Measurements from ENCODE around the gene CPEB2. TPM values are rescaled to one million over a fixed set of nuclear protein-coding genes. Genes with fewer than 3 reads are reported as not detected.

Gene CPEB2
- total and polyA plus RNA-seq, 8 donors, result 1.7 to 9.2 (median 6.5) TPM

- FAIRE-seq, result no peak
Measured at GRCh38 chr4:15025693-15026092, 23.4 kb downstream of the CPEB2 start.

GRCh38 chr4:15027921-15028435, 25.7 kb downstream of the CPEB2 start:
- FAIRE-seq, result peak; percentile 20
- TF ChIP-seq, protein P1, sequence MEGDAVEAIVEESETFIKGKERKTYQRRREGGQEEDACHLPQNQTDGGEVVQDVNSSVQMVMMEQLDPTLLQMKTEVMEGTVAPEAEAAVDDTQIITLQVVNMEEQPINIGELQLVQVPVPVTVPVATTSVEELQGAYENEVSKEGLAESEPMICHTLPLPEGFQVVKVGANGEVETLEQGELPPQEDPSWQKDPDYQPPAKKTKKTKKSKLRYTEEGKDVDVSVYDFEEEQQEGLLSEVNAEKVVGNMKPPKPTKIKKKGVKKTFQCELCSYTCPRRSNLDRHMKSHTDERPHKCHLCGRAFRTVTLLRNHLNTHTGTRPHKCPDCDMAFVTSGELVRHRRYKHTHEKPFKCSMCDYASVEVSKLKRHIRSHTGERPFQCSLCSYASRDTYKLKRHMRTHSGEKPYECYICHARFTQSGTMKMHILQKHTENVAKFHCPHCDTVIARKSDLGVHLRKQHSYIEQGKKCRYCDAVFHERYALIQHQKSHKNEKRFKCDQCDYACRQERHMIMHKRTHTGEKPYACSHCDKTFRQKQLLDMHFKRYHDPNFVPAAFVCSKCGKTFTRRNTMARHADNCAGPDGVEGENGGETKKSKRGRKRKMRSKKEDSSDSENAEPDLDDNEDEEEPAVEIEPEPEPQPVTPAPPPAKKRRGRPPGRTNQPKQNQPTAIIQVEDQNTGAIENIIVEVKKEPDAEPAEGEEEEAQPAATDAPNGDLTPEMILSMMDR (IDR thresholded peaks at IDR 0.05), result no peak
- no peak for ATAC-seq
- Histone ChIP-seq H3K4me1 (peaks cover 0 to 23% (median 7%) of the 10 kb centered on the region in 3 donors), H3K27me3 (no peaks in the 10 kb centered on the region), H3K27ac (no peak overlapping the region), H3K36me3 (no peaks in the 10 kb centered on the region), H3K9me3 (no peaks in the 10 kb centered on the region), H3K4me3 (no peak overlapping the region)
- intact Hi-C loops (cut with DNase I), result no loop called here
- no peak for DNase-seq
- whole genome bisulfite sequencing, 2 donors, result 98% methylated on average over 1 of the region's 1 CpG

More at GRCh38 chr4:15025693-15026092, 23.4 kb downstream of the CPEB2 start:
- intact Hi-C loops (cut with DNase I), result no loop called here
- Histone ChIP-seq H3K27ac (no peak overlapping the region), H3K4me1 (peaks cover 0 to 5% (median 0%) of the 10 kb centered on the region in 3 donors), H3K36me3 (no peaks in the 10 kb centered on the region), H3K27me3 (no peaks in the 10 kb centered on the region), H3K9me3 (no peaks in the 10 kb centered on the region), H3K4me3 (no peak overlapping the region)
- TF ChIP-seq, protein P1 (IDR thresholded peaks at IDR 0.05), result no peak
- ATAC-seq (no peak), DNase-seq (no peak)
- WGBS, 2 donors, result 58 to 67% methylated on average over 5 of the region's 5 CpGs

- no peaks in the 10 kb centered on the region for H3K27me3 ChIP-seq
- TF ChIP-seq, protein P1 (IDR thresholded peaks at IDR 0.05), result no peak
- DNase-seq, result no peak
- no peaks in the 10 kb centered on the region for H3K9me3 ChIP-seq
- intact Hi-C loops (cut with DNase I), result no loop called here
- 69 to 82% methylated on average over 2 of the region's 2 CpGs for WGBS, 2 donors
- H3K36me3 ChIP-seq, result no peaks in the 10 kb centered on the region
- H3K27ac ChIP-seq, result no peak overlapping the region
- peaks cover 13 to 40% (median 16%) of the 10 kb centered on the region in 3 donors for H3K4me1 ChIP-seq
- no peak overlapping the region for H3K4me3 ChIP-seq
- no peak for ATAC-seq
- FAIRE-seq, result no peak
Measured at GRCh38 chr4:15031197-15031596, 28.9 kb downstream of the CPEB2 start.

GRCh38 chr4:15031993-15032675, 29.9 kb downstream of the CPEB2 start:
- Histone ChIP-seq H3K27ac (no peak overlapping the region), H3K27me3 (no peaks in the 10 kb centered on the region), H3K36me3 (no peaks in the 10 kb centered on the region), H3K9me3 (no peaks in the 10 kb centered on the region), H3K4me3 (no peak overlapping the region), H3K4me1 (peaks cover 13 to 40% (median 16%) of the 10 kb centered on the region in 3 donors)
- WGBS, 2 donors, result 82% methylated on average over 2 of the region's 2 CpGs
- FAIRE-seq (no peak), DNase-seq (no peak), ATAC-seq (no peak)
- intact Hi-C loops (cut with DNase I), result no loop called here
- TF ChIP-seq, protein P1 (IDR thresholded peaks at IDR 0.05), result no peak

Measured in pancreas (tissue), 10 donors.